B cell (primary cell): Measurements from ENCODE around the gene MECR.

ENCODE experiments used
- CTCF ChIP-seq: fragments of 200-600 bp; IDR thresholded peaks from one replicate; pipeline ENCODE4 v1.8.0; 2022; ENCODE audit warnings: antibody characterized with exemption, mild to moderate bottlenecking
- EZH2 ChIP-seq: IDR thresholded peaks from 2 replicates; pipeline ENCODE4 v1.6.1; 2012; ENCODE audit warnings: borderline replicate concordance, low read depth, mild to moderate bottlenecking, moderate library complexity, low read length; ENCODE audit not compliant: insufficient read depth, poor library complexity, severe bottlenecking

GRCh38 chr1:29278124-29278523, 47.4 kb upstream of the MECR start:
- TF ChIP-seq CTCF (no peak), EZH2 (no peak)
